Stimulated activated CD4-positive, alpha-beta T cell treated with anti-CD3 and anti-CD28 coated beads, Interleukin-2, amount 100 ng/mL, for 4 hours (primary cell): Measurements from ENCODE around the gene TRAPPC14.

Experiments
- DNase-seq: peaks from one replicate; pipeline ENCODE4 v3.0.0-alpha.2; 2020; ENCODE audit warnings: low read depth

TRAPPC14 gene

DNA sequence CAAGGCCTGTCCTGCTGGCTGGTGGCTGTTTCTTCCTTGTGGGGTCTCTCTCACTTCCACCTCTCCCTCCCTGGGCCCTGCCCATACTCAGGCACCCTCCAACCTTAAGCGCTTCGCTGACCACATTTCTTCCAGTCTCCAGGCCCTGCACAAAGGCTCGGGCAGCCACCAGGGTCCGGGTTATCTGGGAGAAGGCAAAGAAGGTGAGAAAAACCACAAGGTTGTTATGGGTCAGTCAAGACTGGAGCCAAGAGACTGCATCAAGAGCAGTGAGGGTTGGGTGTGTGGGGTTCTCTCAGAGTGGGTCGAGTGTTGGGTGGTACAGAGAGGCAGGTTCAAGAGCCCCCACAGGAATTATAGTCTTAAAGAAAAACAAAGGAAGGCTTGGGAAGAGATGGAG is 16.1 kb upstream of the TRAPPC14 start:
- no peak for DNase-seq

DNA sequence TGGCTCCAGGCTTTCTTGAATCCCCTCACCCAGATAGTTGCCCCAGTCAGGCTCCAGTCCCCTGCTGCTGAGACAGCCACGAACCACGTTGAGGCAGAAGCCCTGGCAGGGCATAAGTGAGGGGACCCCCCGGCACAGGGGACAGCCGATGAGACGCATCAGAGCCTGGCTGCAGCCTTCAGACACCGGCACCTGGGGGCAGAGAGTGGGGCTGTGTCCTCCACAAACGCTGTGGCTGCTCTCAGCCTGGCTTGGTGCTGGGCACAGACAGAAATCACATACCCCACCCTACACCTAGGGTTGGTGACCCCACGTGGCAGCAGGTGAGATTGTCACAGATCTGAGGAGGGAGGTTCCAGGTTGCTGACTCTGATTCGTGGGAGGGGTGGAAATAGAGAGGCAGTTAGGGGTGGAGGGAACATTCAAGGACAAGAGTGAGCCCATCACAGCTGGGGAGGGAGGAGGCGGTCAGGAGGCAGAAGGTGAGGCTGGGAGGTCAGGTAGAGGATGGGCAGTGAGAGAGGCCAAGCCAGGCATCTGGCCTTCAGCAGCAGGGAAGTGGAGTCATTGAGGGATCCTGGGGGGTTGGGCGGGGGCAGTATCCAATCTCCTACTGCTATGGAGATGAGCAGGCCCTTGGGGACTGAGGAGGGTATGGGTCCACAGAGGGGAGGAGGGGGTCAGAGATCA is 15.4 kb upstream of the TRAPPC14 start:
- no peak for DNase-seq

GRCh38 chr7:100171840-100172239 is 13.3 kb upstream of the TRAPPC14 start:
- no peak for DNase-seq

GRCh38 chr7:100171087-100171681 is 12.7 kb upstream of the TRAPPC14 start:
- DNase-seq = no peak

DNA sequence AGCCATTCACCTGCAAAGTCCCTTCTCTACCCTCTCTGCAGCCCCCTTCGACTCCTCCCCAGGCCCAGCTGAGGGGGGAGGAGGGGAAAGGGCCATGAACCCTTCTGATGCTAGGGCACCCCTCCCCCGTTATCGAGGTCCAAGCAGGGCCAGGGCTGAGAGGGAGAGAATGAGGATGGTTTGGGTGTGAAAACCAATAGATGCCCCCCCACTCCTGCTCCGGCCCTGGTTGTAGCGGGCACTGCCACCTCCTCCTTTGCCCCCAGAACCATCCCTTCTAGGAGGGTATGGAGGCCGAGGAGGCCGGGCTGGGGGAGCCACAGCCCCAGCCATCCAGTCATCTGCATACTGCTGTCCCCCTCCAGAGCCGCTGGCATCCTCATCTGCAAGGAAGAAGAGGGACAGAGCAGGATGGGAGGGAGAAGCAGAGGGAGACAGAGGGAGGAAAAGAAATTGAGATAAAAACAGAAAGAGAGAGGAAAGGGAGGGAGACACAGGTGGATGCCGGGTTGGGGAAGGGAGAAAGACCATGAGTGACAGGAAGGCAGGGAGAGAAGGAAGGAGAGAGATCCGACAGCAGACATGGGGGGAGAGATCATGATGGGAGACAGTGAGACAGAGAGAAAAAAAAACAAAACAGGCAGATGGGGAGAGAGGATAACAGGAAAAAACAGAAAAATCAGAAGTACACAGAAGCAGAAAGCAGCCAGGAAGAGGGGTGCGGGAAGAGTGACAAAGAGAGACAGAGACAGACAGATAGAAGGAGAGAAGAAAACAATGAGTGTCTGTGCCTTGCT is 11.8 kb upstream of the TRAPPC14 start:
- DNase-seq = no peak

- DNase-seq = no peak
Measured at GRCh38 chr7:100169147-100169850, 10.8 kb upstream of the TRAPPC14 start.

GRCh38 chr7:100167912-100168323 is 9.4 kb upstream of the TRAPPC14 start:
- DNase-seq = no peak

GRCh38 chr7:100166970-100167911 is 8.7 kb upstream of the TRAPPC14 start:
- DNase-seq = no peak

DNA sequence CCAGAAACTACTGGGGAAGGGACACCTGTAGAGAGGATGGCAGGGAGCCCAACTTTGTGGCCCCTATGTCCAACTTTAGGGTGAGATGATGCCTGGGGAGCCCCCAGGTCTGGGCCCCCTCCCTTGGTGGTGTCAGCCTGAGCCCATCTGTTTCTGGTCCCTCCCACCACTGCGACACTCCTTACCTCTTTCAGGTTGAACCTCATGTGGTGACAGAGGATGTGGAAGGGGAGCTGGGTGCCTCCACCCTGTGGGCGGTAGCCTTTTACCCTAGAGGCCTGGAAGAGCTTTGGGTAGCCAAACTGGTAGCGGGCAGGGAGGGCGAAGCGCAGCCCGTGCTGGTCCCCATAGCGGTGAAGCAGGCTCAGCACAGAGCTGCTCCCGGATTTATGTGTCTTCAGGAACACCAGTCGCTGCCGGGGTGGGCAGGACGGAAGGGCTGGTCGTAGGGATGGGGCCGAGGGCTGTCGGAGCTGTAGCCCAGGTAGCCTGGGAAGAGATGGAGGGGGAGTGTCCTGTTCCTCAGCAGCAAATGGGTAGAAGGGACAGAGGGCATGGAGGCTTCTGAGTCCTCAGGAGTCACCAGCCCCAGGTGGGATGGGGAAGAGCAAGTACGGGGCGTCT is 7.9 kb upstream of the TRAPPC14 start:
- no peak for DNase-seq

DNA sequence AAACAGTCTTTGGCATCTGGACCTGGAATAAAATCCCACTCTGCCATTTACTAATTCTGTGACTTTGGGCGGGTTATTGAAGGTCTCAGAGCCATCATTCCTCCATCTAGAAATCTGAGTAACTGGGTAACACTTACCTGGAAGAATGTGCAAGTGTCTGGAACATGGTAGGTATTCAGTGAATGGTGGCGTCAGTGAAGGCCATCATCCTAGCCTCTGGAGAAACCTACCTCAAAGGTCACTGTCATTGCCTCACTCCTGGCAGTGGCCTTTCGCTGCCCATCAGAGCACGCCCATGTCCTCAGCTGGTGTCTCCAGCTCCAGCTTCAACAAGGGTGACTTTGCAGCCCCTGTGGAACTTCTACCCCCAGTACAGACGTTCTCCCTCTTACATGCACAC is 5.3 kb upstream of the TRAPPC14 start:
- DNase-seq = no peak

GRCh38 chr7:100163006-100163531 is 4.5 kb upstream of the TRAPPC14 start:
- no peak for DNase-seq

DNA sequence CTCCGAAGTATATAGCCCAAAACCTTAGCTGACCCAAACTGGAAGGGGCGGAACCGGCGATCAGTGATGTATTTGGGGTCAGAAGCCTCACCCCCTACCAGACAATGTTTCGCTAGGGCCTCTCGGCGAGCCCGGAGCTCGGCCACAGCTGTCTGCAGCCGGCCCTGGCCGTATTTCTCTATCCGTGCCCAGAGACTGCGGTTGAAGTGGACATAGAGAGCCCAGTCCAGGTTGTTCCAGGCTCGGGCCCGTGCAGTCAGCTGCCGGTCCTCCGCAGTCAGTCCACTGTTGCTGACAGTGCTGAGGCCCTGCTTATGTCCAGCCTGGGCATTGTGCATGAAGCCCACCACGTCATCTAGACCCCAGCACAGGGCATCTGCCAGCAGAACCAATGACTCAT is 1.5 kb upstream of the TRAPPC14 start:
- no peak for DNase-seq

DNA sequence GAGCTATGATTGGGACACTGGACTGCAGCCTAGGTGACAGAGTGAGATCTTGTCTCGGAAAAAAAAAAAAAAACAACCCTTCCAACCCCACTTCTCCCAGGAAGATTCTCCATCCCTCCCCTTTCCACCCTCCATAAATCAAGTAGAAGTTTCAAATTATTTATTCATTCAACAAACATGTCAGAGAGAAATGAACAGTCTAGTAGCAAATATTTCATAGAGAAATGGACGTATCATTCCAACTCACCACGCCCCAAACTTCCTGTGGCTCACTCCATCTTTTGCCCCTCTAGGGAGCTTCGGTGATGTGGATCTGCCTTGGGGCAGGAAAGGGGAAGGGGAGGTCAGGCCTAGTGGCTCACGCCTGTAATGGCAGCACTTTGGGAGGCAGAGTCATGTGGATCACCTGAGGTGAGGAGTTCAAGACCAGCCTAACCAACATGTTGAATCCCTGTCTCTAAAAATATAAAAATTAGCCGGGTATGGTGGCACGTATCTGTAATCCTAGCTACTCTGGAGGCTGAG is 638 bp upstream of the TRAPPC14 start:
- no peak for DNase-seq

- DNase-seq = no peak
Measured at GRCh38 chr7:100157334-100158228, 942 bp downstream of the TRAPPC14 start.

- no peak for DNase-seq
Measured at GRCh38 chr7:100157069-100157333, 1.5 kb downstream of the TRAPPC14 start.

DNA sequence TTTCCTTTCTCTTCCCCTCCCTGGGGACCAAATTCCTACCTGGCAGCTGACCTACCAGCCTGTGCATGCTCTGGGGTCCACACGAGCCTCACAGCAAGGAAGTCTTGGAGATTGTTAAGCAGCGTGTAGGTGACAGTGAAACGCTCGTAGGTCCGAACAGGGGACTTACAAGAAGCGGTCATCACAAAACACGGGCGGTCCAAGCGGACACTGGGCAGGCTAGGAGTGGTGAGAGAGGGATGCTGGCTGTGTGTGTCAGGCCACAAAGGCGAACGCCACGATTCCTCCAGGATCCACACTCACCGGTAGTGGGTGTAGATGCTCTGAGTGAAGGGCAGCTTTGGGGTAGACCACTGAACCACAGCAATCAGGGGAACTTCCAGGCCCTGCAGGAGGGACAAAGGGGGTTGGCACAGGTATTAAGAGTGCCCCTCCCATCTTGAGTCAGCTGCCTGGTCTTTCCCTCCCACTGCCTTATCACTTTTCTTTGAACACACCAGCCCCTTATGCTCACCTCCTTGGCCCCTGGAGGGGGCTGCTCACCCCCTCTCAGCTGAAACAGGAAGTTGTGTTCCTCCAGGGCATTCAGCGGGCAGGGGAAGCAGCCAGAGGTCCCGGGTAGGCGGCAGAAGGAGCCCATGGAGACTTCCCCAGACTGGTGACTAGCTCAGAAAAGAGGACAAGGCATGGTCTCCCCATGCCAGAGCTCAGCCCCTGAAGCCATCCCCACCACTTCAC is 2.0 kb downstream of the TRAPPC14 start:
- DNase-seq = no peak

- no peak for DNase-seq
Measured at GRCh38 chr7:100155553-100156317, 2.8 kb downstream of the TRAPPC14 start.
